WTC11 (cell line): Measurements from ENCODE around the gene ILKAP. TPM values are rescaled to one million over a fixed set of nuclear protein-coding genes. Genes with fewer than 3 reads are reported as not detected.

Experiments
- ATAC-seq: fragments of 200-7000 bp; cut with Tn5 transposase; 2 replicates; pipeline ENCODE4 v1.10.0; 2021; ENCODE audit warnings: mild to moderate bottlenecking, moderate library complexity
- CTCF ChIA-PET: fragments of 300-600 bp; sonication (Branson Sonifier 250); formaldehyde crosslinking; loops from one replicate; lab custom pipeline; 2021; ENCODE audit warnings: antibody characterized with exemption; lab: Charles Lee
- POLR2A ChIA-PET: fragments of 350-600 bp; sonication (Branson Sonifier 250); formaldehyde crosslinking; loops from one replicate; lab custom pipeline; 2021; ENCODE audit warnings: antibody characterized with exemption; lab: Charles Lee
- DNase-seq: peaks from one replicate; pipeline ENCODE4 v3.0.0; 2021; ENCODE audit warnings: low spot score
- H3K27ac Mint-ChIP-seq: 2 replicates; pipeline ENCODE4 v1.8.0; 2021; ENCODE audit warnings: mixed read lengths
- H3K27me3 Mint-ChIP-seq: 2 replicates; pipeline ENCODE4 v1.8.0; 2021; ENCODE audit warnings: low read depth, mild to moderate bottlenecking, moderate library complexity, mixed read lengths
- H3K36me3 Mint-ChIP-seq: 2 replicates; pipeline ENCODE4 v1.8.0; 2021; ENCODE audit warnings: mixed read lengths
- H3K4me1 Mint-ChIP-seq: 2 replicates; pipeline ENCODE4 v1.8.0; 2022; ENCODE audit warnings: mixed read lengths
- H3K4me3 Mint-ChIP-seq: 2 replicates; pipeline ENCODE4 v1.8.0; 2021; ENCODE audit warnings: mild to moderate bottlenecking, moderate library complexity, mixed read lengths
- H3K9me3 Mint-ChIP-seq: 2 replicates; pipeline ENCODE4 v1.8.0; 2021; ENCODE audit warnings: mixed read lengths
- AFF4 ChIP-seq: sonication (generic); formaldehyde crosslinking; IDR thresholded peaks from 2 replicates; pipeline ENCODE4 v1.8.1; 2023; ENCODE audit warnings: mild to moderate bottlenecking, missing genetic modification reagents, borderline replicate concordance
- CBFB ChIP-seq: sonication (generic); formaldehyde crosslinking; IDR thresholded peaks from 2 replicates; pipeline ENCODE4 v1.8.1; 2022; ENCODE audit warnings: mild to moderate bottlenecking, low read depth, missing genetic modification reagents
- CDX4 ChIP-seq: fragments of 250-450 bp; sonication (Bioruptor Pico); IDR thresholded peaks from 2 replicates; pipeline ENCODE4 v1.9.0; 2021; ENCODE audit warnings: moderate library complexity, mild to moderate bottlenecking, inconsistent platforms, borderline replicate concordance
- ETV6 ChIP-seq: sonication (generic); formaldehyde crosslinking; IDR thresholded peaks from 2 replicates; pipeline ENCODE4 v1.8.1; 2022; ENCODE audit warnings: mild to moderate bottlenecking, missing genetic modification reagents
- FOXJ3 ChIP-seq: sonication (generic); formaldehyde crosslinking; IDR thresholded peaks from 2 replicates; pipeline ENCODE4 v1.9.0; 2021; ENCODE audit warnings: missing genetic modification reagents, mild to moderate bottlenecking, borderline replicate concordance
- FOXP4 ChIP-seq: sonication (generic); formaldehyde crosslinking; IDR thresholded peaks from 2 replicates; pipeline ENCODE4 v1.8.0; 2022; ENCODE audit warnings: mild to moderate bottlenecking, missing genetic modification reagents
- GABPB1 ChIP-seq: sonication (generic); formaldehyde crosslinking; IDR thresholded peaks from 2 replicates; pipeline ENCODE4 v1.8.1; 2023; ENCODE audit warnings: mild to moderate bottlenecking, missing genetic modification reagents
- HMGXB4 ChIP-seq: sonication (generic); formaldehyde crosslinking; IDR thresholded peaks from 2 replicates; pipeline ENCODE4 v1.8.1; 2023; ENCODE audit warnings: mild to moderate bottlenecking, moderate library complexity, missing genetic modification reagents
- KAT7 ChIP-seq: sonication (generic); formaldehyde crosslinking; IDR thresholded peaks from 2 replicates; pipeline ENCODE4 v1.8.1; 2023; ENCODE audit warnings: missing genetic modification reagents, mild to moderate bottlenecking, borderline replicate concordance
- PRDM15 ChIP-seq: sonication (generic); formaldehyde crosslinking; IDR thresholded peaks from 2 replicates; pipeline ENCODE4 v1.8.0; 2022; ENCODE audit warnings: missing genetic modification reagents
- RELA ChIP-seq: sonication (generic); formaldehyde crosslinking; IDR thresholded peaks from 2 replicates; pipeline ENCODE4 v1.8.1; 2022; ENCODE audit warnings: missing genetic modification reagents, mild to moderate bottlenecking, borderline replicate concordance
- RORB ChIP-seq: fragments of 250-450 bp; sonication (Bioruptor Pico); IDR thresholded peaks from 2 replicates; pipeline ENCODE4 v1.9.0; 2021; ENCODE audit warnings: mild to moderate bottlenecking
- ZBTB43 ChIP-seq: sonication (generic); formaldehyde crosslinking; IDR thresholded peaks from 2 replicates; pipeline ENCODE4 v1.8.1; 2023; ENCODE audit warnings: mild to moderate bottlenecking, missing genetic modification reagents
- ZNF423 ChIP-seq: fragments of 250-450 bp; sonication (Bioruptor Pico); IDR thresholded peaks from 2 replicates; pipeline ENCODE4 v2.1.2; 2022; ENCODE audit warnings: mild to moderate bottlenecking, moderate library complexity
- total RNA-seq: library from RNA; stranded (reverse); gene quantifications from 3 replicates; pipeline ENCODE4 v1.2.3, GENCODE V29; 2021

Gene ILKAP
- total RNA-seq, 1 experiment from 2014 or later, result 32.7 TPM

- TF ChIP-seq FOXP4 (CRISPR knock-in tag) (no peak), AFF4 (CRISPR knock-in tag) (no peak), HMGXB4 (CRISPR knock-in tag) (no peak), FOXJ3 (CRISPR knock-in tag) (no peak), GABPB1 (CRISPR knock-in tag) (no peak), ZNF423 (CRISPR knock-in tag) (no peak), ZBTB43 (CRISPR knock-in tag) (no peak)
- TF ChIP-seq, all 79 proteins: peak for 0
These were observed 3.5 kb upstream of the ILKAP start (continued) for GRCh38 chr2:238207006-238207405.

- Mint-ChIP-seq H3K4me1 (peaks cover 16% of the 10 kb centered on the region), H3K4me3 (peak overlapping the region; percentile 70), H3K9me3 (peaks cover 10% of the 10 kb centered on the region), H3K27me3 (peaks cover 15% of the 10 kb centered on the region), H3K27ac (no peak overlapping the region), H3K36me3 (peaks cover 9% of the 10 kb centered on the region)
- ATAC-seq (peak; percentile 22), DNase-seq (no peak)
- ChIA-PET POLR2A (no interaction called here), CTCF (no interaction called here)
- TF ChIP-seq RORB (CRISPR knock-in tag), result no peak
- no peak for TF ChIP-seq HMGXB4 (CRISPR knock-in tag)
- TF ChIP-seq CDX4 (CRISPR knock-in tag), result no peak
- no peak for TF ChIP-seq CBFB (CRISPR knock-in tag)
- TF ChIP-seq PRDM15 (CRISPR knock-in tag), result no peak
- TF ChIP-seq KAT7 (CRISPR knock-in tag), result no peak
- no peak for TF ChIP-seq ETV6 (CRISPR knock-in tag)
- no peak for TF ChIP-seq RELA (CRISPR knock-in tag)
These were observed 633 bp upstream of the ILKAP start for GRCh38 chr2:238203973-238204683.
